Stimulated activated CD4-positive, alpha-beta T cell treated with anti-CD3 and anti-CD28 coated beads, TNF-alpha, amount 100 ng/mL, for 4 hours (primary cell): ENCODE results near the gene EEF2K.
"Not testable (repeated sequence)": the region's sequence is repeated elsewhere in the genome, so short reads cannot be mapped to it uniquely, and the experiment has no call there.

Source experiments
- DNase-seq, 3 experiments: peaks; one replicate each; pipeline ENCODE4 v3.0.0-alpha.2; 2020; ENCODE audit warnings: low read depth in 3 of 3

EEF2K gene

DNA sequence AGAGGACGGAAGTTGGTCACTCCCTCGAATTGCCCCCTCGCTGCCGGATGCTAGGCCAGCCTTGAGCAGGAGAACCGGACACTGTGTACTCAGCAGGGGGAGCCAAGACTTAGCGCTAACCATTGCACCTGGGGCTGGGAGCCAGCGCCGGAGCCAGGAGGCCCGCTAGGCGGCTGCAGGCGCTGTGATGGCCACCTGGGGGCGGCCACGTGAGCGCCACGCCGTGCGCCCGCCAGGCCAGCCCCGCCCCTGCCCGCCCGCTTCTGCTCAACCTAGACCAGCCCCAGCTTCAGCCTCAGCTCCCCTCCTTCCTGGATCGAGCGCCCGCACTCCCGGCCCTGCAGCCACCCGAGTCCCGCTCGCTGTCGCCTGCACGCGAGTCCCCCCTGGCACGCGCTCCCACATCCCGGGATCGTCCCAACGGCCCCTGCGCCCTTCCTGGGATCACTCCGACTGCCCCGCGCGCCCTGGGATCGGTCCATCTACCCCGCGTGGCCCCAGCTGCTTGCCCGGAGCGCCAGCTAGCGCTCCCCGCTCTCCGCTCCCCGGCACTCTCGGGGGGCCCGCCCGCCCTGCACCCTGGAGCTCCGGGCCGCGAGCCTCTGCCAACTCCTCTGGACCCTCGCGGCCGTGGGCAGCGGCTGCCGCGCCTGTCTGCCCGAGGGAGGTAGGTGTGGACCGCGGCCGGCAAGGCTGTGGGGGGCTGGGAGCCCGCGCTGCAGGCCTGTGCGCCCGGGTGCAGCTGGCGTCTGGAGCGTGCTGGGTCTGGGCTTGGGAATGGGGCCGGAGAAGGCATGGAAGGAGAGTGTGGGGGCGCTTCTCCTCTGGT, at the start of gene EEF2K:
Gene EEF2K, plus strand, starts transcription at position 266 of the 829 bp plus-strand sequence. CDS start 19,452 bp downstream, outside the sequence.
- DNase-seq = peak; percentile 68 to 77 (median 71)

DNA sequence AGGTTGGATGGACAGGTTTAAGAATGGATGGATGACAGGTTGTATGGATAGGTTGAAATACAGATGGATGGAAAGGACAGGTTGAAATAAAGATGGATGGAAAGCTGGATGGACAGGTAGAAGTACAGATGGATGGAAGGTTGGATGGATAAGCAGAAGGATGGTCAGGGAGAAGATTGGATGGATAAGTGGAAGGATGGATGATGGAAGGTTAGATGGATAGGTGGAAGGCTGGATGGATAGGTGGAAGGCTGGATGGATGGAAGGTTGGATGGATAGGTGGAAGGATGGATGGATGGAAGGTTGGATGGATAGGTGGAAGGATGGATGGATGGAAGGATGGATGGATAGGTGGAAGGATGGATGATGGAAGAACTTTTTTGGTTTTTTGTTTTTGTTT, 44.7 kb upstream of the EEF2K start:
- no peak for DNase-seq

DNA sequence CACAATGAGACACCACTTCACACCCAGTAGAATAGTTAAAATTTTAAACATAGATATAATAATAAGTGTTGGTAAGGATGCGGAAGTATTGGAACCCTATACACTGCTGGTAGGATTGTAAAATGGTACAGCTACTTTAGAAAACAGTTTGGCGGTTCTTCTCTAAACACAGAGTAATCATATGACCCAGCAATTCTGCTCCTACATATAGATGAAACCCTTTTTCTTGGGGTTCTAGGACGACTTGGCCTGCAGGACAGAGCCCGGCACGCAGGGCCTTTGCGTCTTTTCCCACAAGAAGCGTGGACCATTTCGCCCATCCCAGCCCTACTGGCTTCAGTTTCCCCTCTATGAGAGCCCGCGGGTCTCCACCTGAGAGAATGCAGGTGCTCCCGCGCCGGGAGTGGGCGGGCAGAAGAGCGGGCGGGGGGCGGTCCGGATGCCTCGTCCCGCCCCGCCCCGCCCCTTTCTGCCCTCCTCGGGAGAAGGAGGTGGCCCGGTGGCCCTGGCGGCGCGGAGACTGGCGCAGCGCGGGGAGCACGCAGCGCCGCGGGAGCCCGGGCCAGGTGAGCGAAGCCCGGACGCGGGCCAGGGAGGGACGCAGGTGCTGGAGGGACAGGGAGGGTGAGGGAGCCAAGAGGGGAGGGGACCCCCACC, 44.0 kb upstream of the EEF2K start, which contains the start of gene SDR42E2:
Gene SDR42E2, plus strand, starts transcription at position 508 of the 657 bp plus-strand sequence. CDS start 3,077 bp downstream, outside the sequence.
- peak; percentile 9 to 44 (median 17) for DNase-seq

DNA sequence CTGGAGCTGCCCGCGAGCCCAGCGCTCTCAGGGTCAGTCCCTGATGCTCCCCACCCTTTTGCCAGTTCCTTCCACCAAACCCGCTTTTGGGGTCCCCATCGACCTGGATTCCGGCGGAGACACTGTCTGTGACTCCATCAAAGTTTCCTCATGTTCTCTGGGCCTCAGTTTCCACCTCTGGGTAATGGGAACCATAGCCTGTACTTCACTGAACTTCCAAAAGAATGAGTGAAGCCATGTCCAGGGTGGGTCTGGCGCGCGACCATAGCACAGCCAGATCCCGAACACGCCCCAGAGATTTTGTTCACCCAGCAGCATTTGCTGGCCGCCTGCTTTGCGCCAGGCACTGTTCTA, 43.4 kb upstream of the EEF2K start:
- no peak for DNase-seq

DNA sequence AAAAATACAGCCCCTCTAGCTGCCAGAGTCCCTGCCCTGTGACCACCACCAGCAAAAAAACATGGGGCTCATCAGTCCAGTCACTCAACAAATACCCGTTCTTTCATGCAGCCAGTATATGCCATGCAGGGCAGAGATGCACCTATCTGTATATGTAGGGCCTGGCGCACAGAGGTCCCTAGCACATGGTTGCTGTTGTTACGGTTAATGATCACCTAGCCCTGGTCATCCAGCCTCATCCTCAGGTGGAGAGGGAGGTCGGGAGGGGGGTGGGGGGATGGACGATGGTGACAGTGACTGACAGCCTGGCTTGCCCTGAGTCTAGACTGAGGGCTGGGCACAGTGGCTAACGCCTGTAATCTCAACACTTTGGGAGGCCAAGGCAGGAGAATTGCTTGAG, 42.3 kb upstream of the EEF2K start:
- no peak for DNase-seq

DNA sequence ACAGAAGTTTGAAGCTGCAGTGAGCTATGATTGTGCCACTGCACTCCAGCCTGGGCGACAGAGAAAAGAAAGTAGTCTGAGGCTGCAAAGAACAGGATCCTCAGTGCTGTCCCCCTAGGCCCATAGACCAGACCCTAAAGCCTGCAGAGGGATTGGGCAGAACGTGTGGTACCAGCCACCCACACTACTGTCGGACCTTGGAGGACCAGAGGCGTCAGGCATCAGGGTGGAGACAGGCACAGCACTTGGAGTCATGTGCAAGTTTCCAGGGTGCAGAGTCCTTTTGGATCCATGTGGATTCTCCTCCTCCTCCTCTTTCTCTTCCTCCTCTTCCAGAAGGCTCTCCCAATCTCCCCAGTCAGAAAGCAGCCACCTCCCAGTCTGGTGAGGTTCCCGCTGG, 41.6 kb upstream of the EEF2K start:
- DNase-seq = no peak

DNA sequence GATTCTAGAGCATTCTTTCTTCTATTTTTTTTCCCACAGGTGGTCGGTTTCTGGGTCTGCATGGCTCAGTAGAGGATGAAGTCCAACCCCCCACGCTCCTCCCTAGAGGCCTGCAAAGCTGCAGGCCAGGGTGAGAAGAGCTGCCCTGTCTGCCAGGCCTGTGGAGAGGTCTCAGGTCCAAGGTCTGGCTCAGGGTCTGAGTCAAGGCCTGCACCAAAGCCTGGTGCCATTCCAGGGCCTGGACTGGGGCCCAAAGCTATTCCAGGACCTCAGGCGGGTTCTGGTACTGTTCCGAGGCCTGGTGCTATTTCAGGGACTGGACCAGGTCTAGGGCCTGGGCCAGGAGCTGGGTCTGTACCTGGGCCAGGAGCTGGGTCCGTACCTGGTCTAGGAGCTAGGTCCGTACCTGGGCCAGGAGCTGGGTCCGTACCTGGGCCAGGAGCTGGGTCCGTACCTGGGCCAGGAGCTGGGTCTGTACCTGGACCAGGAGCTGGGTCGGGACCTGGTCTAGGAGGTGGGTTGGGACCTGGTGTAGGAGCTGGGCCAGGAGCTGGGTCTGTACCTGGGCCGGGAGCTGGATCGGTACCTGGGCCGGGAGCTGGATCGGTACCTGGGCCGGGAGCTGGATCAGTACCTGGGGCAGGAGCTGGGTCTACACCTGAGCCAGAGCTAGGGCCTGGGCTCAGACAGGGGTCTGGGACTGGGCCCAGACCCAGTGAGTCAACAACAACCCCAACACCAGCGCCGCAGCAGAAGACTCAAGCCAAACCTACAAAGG, 40.4 kb upstream of the EEF2K start:
- no peak for DNase-seq

DNA sequence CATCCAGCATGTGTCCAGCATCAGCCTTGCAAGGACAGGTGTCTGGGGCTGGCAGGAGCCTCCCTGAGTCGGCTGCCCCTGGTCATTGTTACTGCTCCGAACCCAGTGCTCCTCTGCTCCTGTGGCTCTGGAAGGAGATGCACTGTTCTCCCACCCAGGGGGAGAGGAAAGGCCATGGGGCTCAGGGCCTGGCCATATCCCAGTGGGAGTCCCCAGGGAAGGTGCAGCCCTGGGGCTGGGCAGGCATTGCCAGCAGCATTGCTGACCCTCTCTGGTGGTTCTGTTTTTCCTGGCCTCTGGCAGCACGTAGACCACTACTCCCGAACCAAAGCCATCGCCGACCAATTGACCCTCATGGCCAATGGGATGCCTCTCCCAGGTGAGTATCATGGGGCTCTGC, 34.1 kb upstream of the EEF2K start:
- DNase-seq = no peak

DNA sequence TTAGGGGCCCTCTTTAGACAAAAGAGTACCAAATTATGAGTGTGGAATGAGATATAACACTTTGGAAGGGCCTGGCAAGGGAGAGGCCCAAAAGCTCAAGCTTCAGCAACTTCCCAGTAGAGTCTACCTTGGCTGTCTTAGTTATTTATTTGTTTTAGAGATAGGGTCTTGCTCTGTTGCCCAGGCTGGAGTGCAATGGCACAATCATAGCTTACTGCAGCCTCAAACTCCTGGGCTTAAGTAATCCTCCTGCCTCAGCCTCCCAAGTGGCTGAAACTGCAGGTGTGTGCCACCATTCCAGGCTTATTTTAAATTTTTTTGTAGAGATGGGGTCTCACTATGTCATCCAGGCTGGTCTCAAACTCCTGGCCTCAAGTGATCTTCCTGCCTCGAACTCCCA, 33.4 kb upstream of the EEF2K start:
- DNase-seq = not testable (repeated sequence)

DNA sequence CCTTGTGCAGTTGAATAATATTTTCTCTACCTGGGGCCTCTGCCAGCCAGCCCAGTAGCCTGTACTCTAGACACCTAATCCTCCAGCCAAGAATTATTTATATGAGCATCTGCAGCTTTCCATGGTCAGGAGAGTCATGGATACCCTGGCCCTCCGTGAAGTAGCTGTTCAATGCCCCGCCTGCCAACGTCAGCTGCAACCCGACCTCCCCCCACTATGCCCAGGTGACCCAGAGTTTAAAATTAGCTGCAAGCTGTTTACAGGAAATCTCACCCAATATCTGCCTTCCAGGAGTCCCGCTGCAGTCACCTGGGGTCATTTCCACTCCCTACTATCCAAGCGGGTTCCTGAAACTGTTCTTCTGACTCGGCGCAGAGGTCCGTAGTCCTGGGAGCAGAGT, 31.4 kb upstream of the EEF2K start:
- no peak for DNase-seq

DNA sequence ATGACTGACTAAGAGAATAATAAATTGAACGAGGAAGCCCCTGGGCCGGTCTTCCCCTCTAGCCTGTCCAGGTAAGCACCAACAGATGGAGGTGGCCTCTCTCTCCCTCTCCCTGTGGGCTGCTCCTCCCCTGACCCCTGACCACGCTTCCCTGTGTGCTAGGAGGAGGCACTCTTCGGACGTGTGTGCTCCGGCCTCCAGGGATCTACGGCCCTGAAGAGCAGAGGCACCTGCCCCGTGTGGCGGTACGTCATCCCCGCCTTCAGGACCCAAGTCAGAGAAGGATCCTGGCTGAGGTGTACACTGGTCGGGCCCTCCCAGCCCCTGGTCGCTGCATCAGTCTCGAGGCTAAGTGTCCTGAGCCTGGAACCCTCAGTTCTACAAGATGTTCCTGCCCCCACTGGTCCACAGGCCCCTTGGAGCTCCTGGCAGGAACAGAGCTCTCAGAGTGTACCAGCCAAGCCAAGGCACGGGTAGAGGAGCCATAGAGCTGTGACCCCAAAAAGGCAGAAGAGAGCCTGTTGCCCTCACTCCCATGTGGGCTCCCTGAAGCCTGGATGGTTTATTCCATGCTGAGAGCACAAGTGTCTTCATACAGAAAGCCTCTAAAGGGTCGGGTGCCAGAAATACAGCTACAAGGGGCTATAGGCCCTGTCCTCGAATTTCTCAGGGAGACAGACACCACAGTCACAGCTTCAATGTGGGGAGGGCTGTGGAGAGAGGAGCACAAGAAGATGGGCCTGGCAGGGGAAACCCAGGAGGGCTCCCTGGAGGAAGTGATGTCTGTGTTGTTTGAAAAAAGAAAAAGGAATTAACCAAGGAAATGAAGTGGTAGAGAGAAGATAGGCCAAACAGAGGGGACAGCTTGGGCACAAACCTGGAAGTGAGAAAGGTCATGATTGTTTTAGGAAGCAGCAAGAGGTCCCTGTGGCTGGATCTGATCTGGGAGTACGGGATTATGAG, 27.8 kb upstream of the EEF2K start:
- DNase-seq = no peak

DNA sequence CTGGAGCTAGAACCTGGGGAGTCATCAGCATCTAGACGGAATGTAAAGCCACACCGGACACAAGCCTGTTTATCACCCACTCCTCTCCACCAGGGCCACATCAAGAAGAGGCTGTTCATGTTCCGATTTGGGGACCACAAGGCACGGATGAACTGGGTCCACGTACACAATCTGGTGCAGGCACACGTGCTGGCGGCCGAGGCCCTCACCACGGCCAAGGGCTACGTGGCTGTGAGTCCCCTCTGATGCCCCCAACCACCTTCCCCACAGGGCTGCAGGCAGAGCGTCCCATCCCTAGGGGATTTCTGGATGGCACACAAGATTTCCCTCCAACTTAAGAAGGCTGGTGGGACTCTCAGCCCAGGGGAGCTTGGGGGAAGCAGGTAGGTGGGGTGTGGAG, 24.7 kb upstream of the EEF2K start:
- no peak for DNase-seq

DNA sequence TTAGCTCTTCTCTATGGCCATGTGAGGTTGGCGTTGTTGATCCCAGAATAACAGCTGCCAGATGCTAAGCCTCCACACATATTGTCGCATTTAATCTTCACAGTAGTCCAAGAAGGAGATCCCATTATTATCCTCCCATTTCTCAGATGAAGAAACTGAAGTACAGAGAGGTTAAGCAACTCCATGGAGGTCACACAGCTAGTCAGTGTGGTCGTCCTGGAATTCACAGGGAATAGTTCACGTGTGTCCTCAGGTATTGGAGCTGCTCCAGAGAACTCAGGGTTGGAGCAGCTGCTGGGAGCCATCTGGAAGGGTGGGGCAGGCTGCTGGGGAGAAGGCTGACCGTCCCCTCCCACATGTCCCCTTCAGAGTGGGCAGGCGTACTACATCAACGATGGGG, 24.2 kb upstream of the EEF2K start:
- no peak for DNase-seq

DNA sequence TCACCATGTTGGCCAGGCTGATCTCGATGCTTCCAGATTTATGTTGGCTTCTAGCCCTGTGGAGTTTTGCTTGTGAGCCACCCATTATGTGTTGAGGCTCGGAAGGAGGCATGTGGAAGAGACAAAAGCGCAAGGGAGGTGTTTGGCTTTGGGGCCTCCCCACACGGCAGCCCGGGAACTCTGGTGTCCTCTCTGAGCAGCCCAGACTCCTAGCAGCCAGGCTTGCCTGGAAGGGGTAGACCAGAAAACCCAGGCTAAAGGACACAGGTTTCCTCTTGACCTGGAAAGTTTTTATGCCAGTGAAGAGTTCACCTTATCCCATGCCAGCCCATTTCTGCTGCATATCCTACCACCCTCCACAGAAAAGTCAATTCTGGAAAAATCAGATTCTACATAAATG, 22.7 kb upstream of the EEF2K start:
- no peak for DNase-seq

DNA sequence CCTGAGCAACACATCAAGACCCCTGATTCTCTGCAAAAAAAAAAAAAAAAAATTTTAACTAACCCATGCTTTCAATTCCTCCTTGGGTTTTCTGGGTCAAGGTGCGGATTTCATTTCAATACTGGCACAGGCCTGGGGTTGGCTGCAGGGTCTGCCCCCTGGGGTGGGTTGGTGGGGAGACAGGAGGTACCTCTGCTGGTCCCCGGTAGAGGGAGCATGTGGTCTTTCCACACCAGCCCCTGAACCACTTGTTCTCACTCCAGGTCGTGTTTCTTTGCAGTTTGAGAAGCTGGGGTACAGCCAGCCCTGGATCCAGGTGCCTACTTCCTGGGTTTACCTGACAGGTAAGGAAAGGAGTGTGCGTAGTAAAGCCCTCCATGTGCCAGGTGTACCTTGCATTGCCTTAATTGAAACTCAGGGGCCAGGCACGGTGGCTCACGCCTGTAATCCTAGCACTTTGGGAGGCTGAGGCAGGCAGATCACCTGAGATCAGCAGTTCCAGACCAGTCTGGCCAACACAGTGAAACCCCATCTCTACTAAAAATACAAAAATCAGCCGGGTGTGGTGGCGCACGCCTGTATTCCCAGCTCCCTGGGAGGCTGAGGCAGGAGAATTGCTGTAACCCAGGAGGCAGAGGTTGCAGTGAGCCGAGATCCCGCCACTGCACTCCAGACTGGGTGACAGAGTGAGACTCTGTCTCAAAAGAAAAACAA, 22.0 kb upstream of the EEF2K start:
- no peak for DNase-seq

DNA sequence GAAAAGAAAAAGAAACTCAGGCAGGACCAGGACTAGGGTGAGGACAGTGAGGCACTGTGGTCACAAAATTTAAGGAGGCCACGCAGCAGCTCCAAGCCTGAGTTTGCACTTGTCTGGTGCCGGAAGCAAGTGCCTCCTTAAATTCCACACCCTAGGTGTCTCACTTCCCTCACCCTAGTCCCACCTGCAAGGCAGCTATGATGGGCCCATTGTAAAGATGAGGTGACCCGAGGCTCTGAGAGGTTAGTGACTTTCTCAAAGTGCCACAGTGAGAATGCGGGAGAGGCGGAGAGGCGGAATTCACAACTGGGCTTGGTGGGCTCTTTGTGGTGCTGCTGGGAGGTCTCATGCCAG, 21.5 kb upstream of the EEF2K start:
- DNase-seq = no peak

DNA sequence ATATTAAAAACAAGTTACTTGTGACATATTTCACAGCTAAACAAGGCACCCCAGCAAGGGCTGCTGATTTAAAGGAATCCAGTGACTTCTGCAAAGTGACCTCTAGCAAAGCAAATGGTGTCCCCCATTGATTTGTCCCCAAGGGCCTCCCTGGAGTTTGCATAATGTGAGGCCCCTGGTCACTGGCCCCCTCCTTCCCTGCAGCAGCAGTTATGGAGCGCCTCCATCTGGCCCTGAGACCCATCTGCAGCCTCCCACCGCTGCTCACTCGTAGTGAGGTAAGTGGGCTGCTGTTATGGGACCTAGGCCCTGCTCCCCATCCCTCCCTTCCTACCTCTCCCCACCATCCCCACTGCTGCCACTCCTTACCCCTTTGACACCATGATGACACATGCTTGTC, 19.6 kb upstream of the EEF2K start:
- DNase-seq = no peak

DNA sequence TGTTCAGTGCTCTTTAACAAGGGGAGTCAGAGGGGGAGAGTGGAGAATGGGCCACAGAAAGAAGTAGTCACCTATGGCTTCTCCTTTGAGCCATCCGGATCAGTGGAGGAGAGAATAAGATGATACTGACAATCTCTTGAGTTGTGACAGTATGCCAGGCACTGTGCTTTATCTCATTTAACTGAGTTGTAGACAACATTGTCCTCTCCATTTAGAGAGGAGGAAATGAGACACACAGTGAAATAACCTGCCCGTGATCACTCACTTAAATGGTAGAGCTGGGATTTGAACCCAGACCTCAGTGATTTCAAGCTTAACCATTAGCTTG, 17.8 kb upstream of the EEF2K start:
- DNase-seq = no peak

DNA sequence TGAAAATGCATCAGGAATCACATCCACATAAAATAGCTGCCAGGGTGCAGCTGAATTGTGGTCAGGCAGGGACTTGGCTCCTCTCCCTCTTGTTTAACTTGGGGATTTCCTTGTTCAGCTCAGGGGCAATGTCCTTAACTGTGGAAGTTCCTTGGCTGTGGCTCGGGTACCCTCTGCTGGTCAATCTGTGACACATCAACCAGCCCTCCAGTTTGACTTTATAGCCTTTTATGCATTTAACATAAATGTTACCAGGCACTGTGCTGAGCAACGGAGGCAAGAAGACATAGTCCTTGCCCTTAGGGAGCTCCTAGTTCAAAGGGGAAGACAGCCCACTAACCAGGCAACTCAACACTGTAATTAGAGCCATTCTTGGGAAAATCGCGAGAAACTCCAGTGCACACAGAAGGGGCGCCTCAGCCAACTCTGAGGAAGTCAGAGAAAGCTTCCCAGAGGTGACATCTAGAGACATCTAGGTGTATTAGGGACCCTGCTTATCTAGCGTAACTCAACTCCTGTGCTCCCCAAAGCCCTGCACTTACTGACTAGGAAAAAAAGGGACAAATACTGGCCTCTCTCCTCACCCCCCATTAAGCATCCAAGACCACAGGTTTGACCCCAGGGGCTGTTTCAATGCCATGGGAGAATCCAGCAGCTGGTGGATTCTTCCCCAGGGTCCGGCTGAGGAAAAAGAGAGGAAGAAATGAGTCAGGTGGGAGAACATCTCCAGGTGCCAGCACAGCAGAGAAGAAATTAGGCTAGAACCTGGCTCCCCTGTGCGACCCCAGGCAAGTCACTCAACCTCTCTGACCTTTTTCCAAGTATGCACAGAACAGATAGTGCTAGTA, 17.3 kb upstream of the EEF2K start:
- peak in 2 of 3 experiments; percentile 37 to 47 for DNase-seq

DNA sequence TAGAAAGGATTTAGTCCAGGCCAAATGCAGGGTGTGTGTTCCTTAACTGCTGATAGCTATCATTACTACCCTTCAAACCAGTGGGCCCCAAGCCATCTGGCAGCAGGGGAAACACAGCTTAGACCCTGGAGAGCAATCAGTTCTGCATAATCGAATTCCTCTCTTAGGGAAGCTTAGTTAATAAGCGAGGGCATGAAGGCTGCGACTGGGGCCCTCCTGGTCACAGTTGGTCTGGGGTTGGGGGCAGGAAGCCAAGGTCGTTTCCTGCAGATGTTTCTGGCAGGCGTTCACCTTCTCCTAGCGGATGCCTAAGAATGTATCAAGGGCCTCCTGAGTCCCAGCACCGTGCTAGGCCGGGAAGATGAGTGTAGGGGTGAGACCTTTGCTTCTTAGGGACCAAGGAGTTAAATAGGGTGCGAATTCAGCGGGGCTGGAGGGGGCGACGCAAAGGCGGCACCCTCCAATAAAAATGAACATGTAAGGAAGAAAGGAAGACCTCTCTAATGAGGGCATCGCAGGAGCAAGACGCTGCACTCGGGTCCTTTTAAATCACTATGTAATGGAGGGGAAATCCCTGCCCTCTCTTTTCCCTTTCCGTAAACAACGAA, 16.5 kb upstream of the EEF2K start:
- DNase-seq = no peak
